Endothelial cell of umbilical vein (primary cell): ENCODE results near the gene ARHGEF25. TPM values are rescaled to one million over a fixed set of nuclear protein-coding genes. Genes with fewer than 3 reads are reported as not detected.

ENCODE experiments used
- BruUV-seq: library from RNA; stranded (reverse); fragments of 400-500 nt; replicated peaks from 2 replicates; lab custom pipeline; 2021; lab: Mats Ljungman, UMichigan
- CTCF ChIA-PET: fragments of 300-600, 350-600 bp; sonication (Branson Sonifier 250); formaldehyde crosslinking; loops from one replicate; lab custom pipeline; 2021; ENCODE audit warnings: antibody characterized with exemption, inconsistent platforms; lab: Charles Lee
- POLR2A ChIA-PET: fragments of 300-600, 350-600 bp; sonication (Branson Sonifier 250); formaldehyde crosslinking; loops from one replicate; lab custom pipeline; 2021; ENCODE audit warnings: antibody characterized with exemption, inconsistent platforms; lab: Charles Lee
- DNase-seq: peaks from one replicate; pipeline ENCODE4 v3.0.0-alpha.2; 2011; ENCODE audit warnings: low read depth, low spot score
- FAIRE-seq: peaks from 2 replicates; lab custom pipeline; 2011; peaks lifted over from hg19 to GRCh38; lab: Jason Lieb, UNC
- H2AFZ ChIP-seq: 2 replicates; pipeline ENCODE4 v1.6.0; 2012; ENCODE audit warnings: low read depth, low read length, control low read depth, inconsistent platforms
- H3K27ac ChIP-seq: 2 replicates; pipeline ENCODE4 v1.5.1; 2011; ENCODE audit warnings: low read depth, mild to moderate bottlenecking, control low read depth, low read length, moderate library complexity; ENCODE audit not compliant: insufficient read depth
- H3K27me3 ChIP-seq, 2 experiments: 2 replicates each; pipeline versions ENCODE4 v1.6.0 to v1.6.1; 2011; ENCODE audit warnings: low read length in 2 of 2, mixed read lengths in 1 of 2; ENCODE audit not compliant: control insufficient read depth in 2 of 2, insufficient read depth in 2 of 2
- H3K36me3 ChIP-seq, 2 experiments: 2 replicates in 1 of 2; 3 replicates in 1 of 2; pipeline ENCODE4 v1.5.1; 2011; ENCODE audit warnings: low read length in 2 of 2, mild to moderate bottlenecking in 1 of 2, moderate library complexity in 1 of 2; ENCODE audit not compliant: control insufficient read depth in 2 of 2, insufficient read depth in 2 of 2; ENCODE audit errors: extremely low read depth in 1 of 2
- H3K4me1 ChIP-seq: 3 replicates; pipeline ENCODE4 v1.5.1; 2011; ENCODE audit warnings: mild to moderate bottlenecking, low read length; ENCODE audit not compliant: control insufficient read depth, insufficient read depth; ENCODE audit errors: extremely low read depth
- H3K4me2 ChIP-seq: 2 replicates; pipeline ENCODE4 v1.6.1; 2011; ENCODE audit warnings: low read length, control low read depth, mixed read lengths; ENCODE audit not compliant: insufficient read depth
- H3K4me3 ChIP-seq, 3 experiments: fragments of 200-600 bp in 1 of 3; sonication (generic), shearing (Covaris generic) in 1 of 3; replicated peaks in 1 of 3; 2 replicates each; pipeline ENCODE4 v1.5.1; 2011 to 2016; ENCODE audit warnings: control low read depth in 3 of 3, low read length in 3 of 3, mild to moderate bottlenecking in 2 of 3, inconsistent platforms in 1 of 3, low read depth in 1 of 3, moderate library complexity in 1 of 3; ENCODE audit not compliant: insufficient read depth in 1 of 3
- H3K79me2 ChIP-seq: 2 replicates; pipeline ENCODE4 v1.6.0; 2012; ENCODE audit warnings: low read length, inconsistent platforms; ENCODE audit not compliant: control insufficient read depth, insufficient read depth
- H3K9ac ChIP-seq: replicated peaks from 2 replicates; pipeline ENCODE3; 2011; ENCODE audit warnings: low read length, control low read depth; ENCODE audit not compliant: insufficient read depth; ENCODE audit errors: extremely low read depth
- H3K9me1 ChIP-seq: replicated peaks from 3 replicates; pipeline ENCODE4 v1.6.0; 2011; ENCODE audit warnings: mild to moderate bottlenecking, low read length; ENCODE audit not compliant: control insufficient read depth, insufficient read depth; ENCODE audit errors: extremely low read depth
- H3K9me3 ChIP-seq: replicated peaks from 2 replicates; pipeline ENCODE4 v1.5.1; 2012; ENCODE audit warnings: low read length, inconsistent platforms; ENCODE audit not compliant: control insufficient read depth, insufficient read depth
- H4K20me1 ChIP-seq: replicated peaks from 2 replicates; pipeline ENCODE3; 2011; ENCODE audit warnings: mild to moderate bottlenecking, low read length; ENCODE audit not compliant: control insufficient read depth, insufficient read depth; ENCODE audit errors: extremely low read depth
- CTCF ChIP-seq, 2 donors: IDR thresholded peaks; 1 replicate in 1 of 2; 2 replicates in 1 of 2; pipeline ENCODE4 v1.5.1; 2011; ENCODE audit warnings: low read length in 2 of 2, mild to moderate bottlenecking in 2 of 2, moderate library complexity in 2 of 2, control low read depth in 1 of 2, inconsistent platforms in 1 of 2, low read depth in 1 of 2; ENCODE audit not compliant: insufficient read depth in 1 of 2; ENCODE audit errors: extremely low read depth in 1 of 2
- EZH2 ChIP-seq: IDR thresholded peaks from 2 replicates; pipeline ENCODE4 v1.6.1; 2012; ENCODE audit warnings: borderline replicate concordance, low read depth, mild to moderate bottlenecking, moderate library complexity, low read length, inconsistent platforms; ENCODE audit not compliant: severe bottlenecking
- FOS ChIP-seq: IDR thresholded peaks from 2 replicates; pipeline ENCODE4 v1.6.1; 2011; ENCODE audit warnings: mild to moderate bottlenecking, low read length, moderate library complexity, borderline replicate concordance; ENCODE audit not compliant: insufficient read depth
- GATA2 ChIP-seq: IDR thresholded peaks from 2 replicates; pipeline ENCODE4 v1.7.0; 2011; ENCODE audit warnings: low read depth, mild to moderate bottlenecking, moderate library complexity, mixed read lengths, low read length; ENCODE audit not compliant: insufficient read length, insufficient read depth
- JUN ChIP-seq: IDR thresholded peaks from 2 replicates; pipeline ENCODE4 v1.6.1; 2011; ENCODE audit warnings: borderline replicate concordance, low read depth; ENCODE audit not compliant: insufficient read length, insufficient read depth
- MAX ChIP-seq: IDR thresholded peaks from 2 replicates; pipeline ENCODE4 v1.6.1; 2011; ENCODE audit not compliant: insufficient read depth, insufficient read length
- MYC ChIP-seq: IDR thresholded peaks from one replicate; pipeline ENCODE4 v1.6.1; 2011; ENCODE audit warnings: mild to moderate bottlenecking, low read depth, low read length
- POLR2A ChIP-seq: IDR thresholded peaks from 2 replicates; pipeline ENCODE4 v1.6.1; 2012; ENCODE audit warnings: low read depth, mild to moderate bottlenecking, control low read depth, low read length
- POLR2AphosphoS5 ChIP-seq: IDR thresholded peaks from 2 replicates; pipeline ENCODE4 v1.6.1; 2012; ENCODE audit warnings: low read depth, mild to moderate bottlenecking, control low read depth, low read length, moderate library complexity; ENCODE audit not compliant: insufficient read depth
- dilution Hi-C: fragments of 300-500 bp; cut with MboI; formaldehyde crosslinking; loops from one replicate; pipeline ENCODE4 v1.15.0; 2019; ENCODE audit warnings: low sequenced_read_pairs; ENCODE audit not compliant: extremely low pct_ligation_motif_present
- intact Hi-C: fragments of 100-400 bp; cut with micrococcal nuclease; formaldehyde crosslinking; loops from one replicate; pipeline ENCODE4 v1.10.0; 2022
- polyA plus RNA-seq, 4 experiments: library from polyadenylated mRNA; depleted of rRNA in 3 of 4; stranded (reverse) in 3 of 4; unstranded in 1 of 4; fragments of >200 nt; gene quantifications; 2 replicates each; pipeline versions ENCODE4 v1.2.1 to v1.2.3, GENCODE V29; 2011 to 2012; ENCODE audit warnings: missing spikeins in 1 of 4
- total RNA-seq: library from RNA; stranded (reverse); gene quantifications from 2 replicates; pipeline ENCODE4 v1.2.3, GENCODE V29; 2021

ARHGEF25 gene
- total and polyA plus RNA-seq, 2 donors (not counting 3 experiments of a cell fraction or from before 2014, with no cell fraction given), result 4.7 to 7.4 TPM

- TF ChIP-seq GATA2 (no peak), MAX (no peak), POLR2A (no peak), FOS (no peak), JUN (no peak), MYC (no peak), POLR2AphosphoS5 (no peak), EZH2 (no peak), CTCF (IDR thresholded peaks at IDR 0.05; ENCODE audit: extremely low read depth in 1 of 2, insufficient read depth in 1 of 2, low read depth in 1 of 2, low read length in 2 of 2) (no peak)
- H3K9ac ChIP-seq, result no peak overlapping the region
- no peak overlapping the region for H3K4me2 ChIP-seq
- H3K79me2 ChIP-seq, result no peaks in the 10 kb centered on the region
- H3K4me3 ChIP-seq, result no peak overlapping the region
- no peaks in the 10 kb centered on the region for H3K36me3 ChIP-seq
- H2AFZ ChIP-seq, result no peak overlapping the region
- no peaks in the 10 kb centered on the region for H4K20me1 ChIP-seq
- H3K9me3 ChIP-seq, result no peaks in the 10 kb centered on the region
- H3K27ac ChIP-seq, result no peak overlapping the region
- peaks cover 55 to 65% of the 10 kb centered on the region in 2 experiments for H3K27me3 ChIP-seq
- intact Hi-C loops (no loop called here), dilution Hi-C loops (no loop called here)
- CTCF ChIA-PET, result interaction anchor here (7.2 kb wide), 1 partner anchor 44 kb away, joined by 109 read pairs; no protein-coding TSS in a partner anchor
- DNase-seq (no peak), FAIRE-seq (no peak)
- POLR2A ChIA-PET, result no interaction called here
- BruUV-seq, result no TSS peak
- H3K9me1 ChIP-seq, result no peaks in the 10 kb centered on the region
- peaks cover 5% of the 10 kb centered on the region for H3K4me1 ChIP-seq
Observed at GRCh38 chr12:57625261-57626032, 14.2 kb downstream of the ARHGEF25 start.
